ENCODE results near the gene SIAH3.
"Not testable (repeated sequence)": the region's sequence is repeated elsewhere in the genome, so short reads cannot be mapped to it uniquely, and the experiment has no call there.

The SIAH3 gene

GRCh38 chr13:45851171-45851921, at the start of gene SIAH3:
SIAH3 (minus strand) TSS chr13:45851753; CDS start chr13:45851629, 124 bp downstream.
- peak; percentile 55 for DNase-seq

GRCh38 chr13:45899406-45899805, 47.9 kb upstream of the SIAH3 start:
- DNase-seq, result no peak

GRCh38 chr13:45897562-45897961, 46.0 kb upstream of the SIAH3 start:
- no peak for DNase-seq

- no peak for DNase-seq
Observed at GRCh38 chr13:45896285-45896684, 44.7 kb upstream of the SIAH3 start.

- DNase-seq, result no peak
Observed at GRCh38 chr13:45895881-45896280, 44.3 kb upstream of the SIAH3 start.

- DNase-seq, result no peak
Observed at GRCh38 chr13:45892513-45892912, 41.0 kb upstream of the SIAH3 start.

GRCh38 chr13:45889590-45890243, 38.2 kb upstream of the SIAH3 start:
- DNase-seq, result no peak

- DNase-seq, result no peak
Observed at GRCh38 chr13:45886466-45886865, 34.9 kb upstream of the SIAH3 start.

- no peak for DNase-seq
Observed at GRCh38 chr13:45885194-45885593, 33.6 kb upstream of the SIAH3 start.

- DNase-seq, result no peak
Observed at GRCh38 chr13:45882626-45883025, 31.1 kb upstream of the SIAH3 start.

- DNase-seq, result no peak
Observed at GRCh38 chr13:45881353-45881752, 29.8 kb upstream of the SIAH3 start.

GRCh38 chr13:45880242-45880641, 28.7 kb upstream of the SIAH3 start:
- no peak for DNase-seq

GRCh38 chr13:45879666-45880065, 28.1 kb upstream of the SIAH3 start:
- no peak for DNase-seq

GRCh38 chr13:45878966-45879365, 27.4 kb upstream of the SIAH3 start:
- no peak for DNase-seq

GRCh38 chr13:45876781-45877180, 25.2 kb upstream of the SIAH3 start:
- no peak for DNase-seq

- no peak for DNase-seq
Observed at GRCh38 chr13:45875951-45876350, 24.4 kb upstream of the SIAH3 start.

GRCh38 chr13:45873491-45874325, 22.2 kb upstream of the SIAH3 start:
- no peak for DNase-seq

GRCh38 chr13:45872566-45872965, 21.0 kb upstream of the SIAH3 start:
- DNase-seq, result no peak

GRCh38 chr13:45871201-45871600, 19.6 kb upstream of the SIAH3 start:
- not testable (repeated sequence) for DNase-seq

GRCh38 chr13:45870232-45870631, 18.7 kb upstream of the SIAH3 start:
- no peak for DNase-seq

GRCh38 chr13:45865414-45865813, 13.9 kb upstream of the SIAH3 start:
- no peak for DNase-seq

- peak; percentile 4 for DNase-seq
Observed at GRCh38 chr13:45863709-45864590, 12.4 kb upstream of the SIAH3 start.

GRCh38 chr13:45861322-45861721, 9.8 kb upstream of the SIAH3 start:
- no peak for DNase-seq
